ENCODE measurements around the gene MILR1.

MILR1 gene

GRCh38 chr17:64503821-64504768, 55.2 kb downstream of the MILR1 start:
- no peak for DNase-seq

- DNase-seq = no peak
These were observed 55.9 kb downstream of the MILR1 start for GRCh38 chr17:64504769-64505339.

- DNase-seq = peak; percentile 39 to 85
These were observed 56.7 kb downstream of the MILR1 start for GRCh38 chr17:64505340-64506200.

DNA sequence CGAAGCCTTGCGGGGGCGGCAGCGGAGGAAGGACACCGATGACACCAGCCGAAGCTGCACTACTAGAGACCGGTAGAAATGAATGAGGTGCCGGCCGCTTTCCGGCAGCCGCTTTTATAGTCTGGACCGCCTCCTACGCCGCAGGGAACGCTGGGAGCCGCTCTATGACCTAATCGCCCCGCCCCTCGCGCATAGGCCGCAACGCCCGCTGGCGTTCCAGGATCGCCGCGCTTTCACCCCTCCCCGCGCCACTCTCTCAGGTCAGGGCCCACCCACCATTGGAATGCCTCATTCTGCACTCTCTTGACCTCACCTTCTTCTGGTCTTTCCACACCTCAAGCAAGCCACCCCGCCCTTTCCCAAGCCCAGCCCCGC, 57.3 kb downstream of the MILR1 start, which contains the start of gene DDX5:
Gene DDX5, minus strand, starts transcription at position 89 of the 375 bp plus-strand sequence. CDS start 170 bp downstream, outside the sequence.
- peak; percentile 93 to 98 for DNase-seq

DNA sequence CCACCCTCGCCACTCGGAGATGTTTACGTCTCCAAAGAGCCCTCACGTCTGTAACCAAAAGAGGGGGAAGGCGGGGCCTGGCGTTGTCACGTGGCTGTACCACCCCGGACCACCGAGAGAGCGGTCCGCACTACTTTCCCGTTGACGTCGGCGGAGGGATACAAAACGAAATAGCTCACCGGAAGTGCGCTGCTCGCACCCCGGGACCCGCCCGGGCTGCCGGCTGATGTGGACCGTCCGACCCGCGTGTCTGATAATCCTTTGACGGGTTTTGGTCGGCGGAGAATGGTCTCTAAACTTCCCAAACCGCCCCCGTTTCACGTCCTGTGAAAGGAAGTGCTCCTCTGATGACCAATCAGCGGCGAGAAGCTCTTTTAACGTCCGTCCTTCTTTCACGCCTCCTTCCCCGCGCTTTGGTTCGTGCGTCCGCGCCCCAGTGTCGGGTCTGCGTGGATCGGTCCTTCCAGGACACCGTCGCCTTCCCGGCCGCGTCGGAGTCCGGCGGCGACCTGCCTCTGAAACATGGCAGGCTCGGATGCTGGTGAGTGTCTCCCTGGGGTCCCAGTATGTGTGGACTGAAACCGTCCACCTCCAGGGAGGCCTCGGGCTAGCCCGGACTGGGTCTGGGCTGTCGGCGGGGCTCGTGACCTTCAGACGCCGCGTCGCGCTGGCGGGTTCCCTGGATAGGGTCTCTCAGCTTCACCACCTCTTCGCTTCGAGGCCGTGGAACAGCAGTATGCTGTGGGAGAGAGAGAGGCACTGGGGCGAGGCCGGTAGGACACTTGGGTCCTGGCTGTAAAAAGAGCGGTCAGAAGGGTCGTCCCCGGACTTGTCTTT, 57.9 kb downstream of the MILR1 start, which contains the start of gene CEP95:
Gene CEP95, plus strand, starts transcription at position 402 of the 837 bp plus-strand sequence. Its CDS starts 121 bp downstream, at position 523.
- DNase-seq = peak; percentile 91 to 98

GRCh38 chr17:64507413-64507782, 58.5 kb downstream of the MILR1 start:
- peak in 1 of 2 experiments; percentile 5 for DNase-seq

DNA sequence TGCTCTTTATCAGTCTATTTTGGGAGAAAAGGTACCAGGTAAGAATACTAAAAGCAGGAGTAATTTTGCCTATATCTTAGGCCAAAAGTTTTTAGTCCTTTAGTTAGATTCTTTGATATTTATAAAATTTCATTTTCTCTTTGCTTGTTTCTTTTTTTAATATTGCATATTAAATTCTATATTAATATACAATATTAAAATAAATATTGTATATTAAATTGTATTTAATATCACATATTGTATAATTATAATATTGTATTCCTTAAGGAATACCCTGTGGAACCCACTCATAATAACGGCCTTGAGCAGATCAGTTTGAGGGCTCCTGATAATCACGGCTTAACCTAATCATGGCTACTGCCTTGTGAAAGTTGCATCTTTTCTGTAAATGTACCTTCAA, 59.8 kb downstream of the MILR1 start:
- no peak for DNase-seq

- DNase-seq = no peak
These were observed 60.3 kb downstream of the MILR1 start for GRCh38 chr17:64509179-64509578.

DNA sequence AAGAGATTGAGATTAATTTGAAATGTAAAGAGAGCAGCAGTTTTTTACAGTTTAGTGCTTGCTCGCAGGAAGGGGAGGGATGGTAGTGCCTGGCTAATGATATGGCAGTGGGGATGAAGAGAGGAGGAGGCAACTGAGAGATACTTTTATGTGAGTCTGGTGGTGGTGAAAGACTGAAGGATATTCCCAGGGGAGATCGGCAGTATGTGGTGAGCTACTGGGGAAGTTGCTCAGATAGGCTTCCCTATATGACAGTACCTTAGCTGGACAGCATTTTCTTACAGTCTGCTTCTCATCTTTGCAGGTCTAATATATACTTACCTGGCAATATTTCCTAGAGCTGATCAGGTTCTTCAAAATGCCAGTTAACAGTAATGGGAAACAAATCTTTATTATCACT, 66.5 kb downstream of the MILR1 start:
- no peak for DNase-seq

DNA sequence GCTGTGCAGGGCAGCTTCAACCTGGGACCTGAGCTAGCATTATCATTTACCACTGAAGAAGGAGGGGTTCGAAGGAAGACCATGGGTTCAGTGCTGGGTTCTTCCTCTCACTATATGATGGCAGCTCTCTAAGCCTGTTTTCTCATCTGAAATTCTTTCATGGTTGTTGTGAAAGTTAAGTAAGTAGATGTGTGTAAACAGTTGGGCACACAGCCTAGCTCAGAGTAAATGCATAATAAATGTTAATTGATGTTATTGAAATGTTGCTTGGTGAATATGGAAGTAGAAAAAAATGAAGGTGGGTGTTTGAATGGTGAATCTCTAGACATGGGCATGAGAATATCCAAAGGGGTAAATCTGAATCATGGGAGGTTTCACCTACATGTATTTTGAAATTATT, 66.9 kb downstream of the MILR1 start:
- DNase-seq = no peak

Data from NCI-H187 (cell line).